IPS DF 6.9 (cell line): ENCODE results near the gene FRMD5.

Source experiments
- DNase-seq: peaks from one replicate; pipeline ENCODE4 v3.0.0-alpha.2; 2013; ENCODE audit warnings: low read depth, low spot score
- H3K27ac ChIP-seq: one replicate; pipeline ENCODE4 v1.5.1; 2013; ENCODE audit warnings: low read length, control low read depth
- H3K27me3 ChIP-seq: 2 replicates; pipeline ENCODE4 v1.6.1; 2013; ENCODE audit warnings: mild to moderate bottlenecking, low read length; ENCODE audit not compliant: control insufficient read depth, insufficient read depth
- H3K36me3 ChIP-seq: 2 replicates; pipeline ENCODE4 v1.6.1; 2013; ENCODE audit warnings: low read length; ENCODE audit not compliant: control insufficient read depth, insufficient read depth
- H3K4me1 ChIP-seq: 2 replicates; pipeline ENCODE4 v1.6.1; 2013; ENCODE audit warnings: low read length; ENCODE audit not compliant: control insufficient read depth, insufficient read depth
- H3K4me3 ChIP-seq: 2 replicates; pipeline ENCODE4 v1.5.1; 2013; ENCODE audit warnings: mild to moderate bottlenecking, low read length
- H3K9me3 ChIP-seq: 2 replicates; pipeline ENCODE4 v1.6.1; 2013; ENCODE audit warnings: low read length, inconsistent platforms; ENCODE audit not compliant: control insufficient read depth, insufficient read depth
- WGBS: extraction: QIAGEN DNeasy Blood & Tissue Kit; methylation state at CpG from one replicate; pipeline ENCODE4 v1.1.7; 2013; ENCODE audit warnings: mixed read lengths, missing lambda C conversion rate; ENCODE audit not compliant: insufficient read length, insufficient coverage; 5-methylcytosine and 5-hydroxymethylcytosine counted together

FRMD5 gene

GRCh38 chr15:44144184-44144583 lies 50.9 kb downstream of the FRMD5 start:
- H3K27me3 ChIP-seq = no peaks in the 10 kb centered on the region
- DNase-seq = no peak
- H3K27ac ChIP-seq = no peak overlapping the region
- no peaks in the 10 kb centered on the region for H3K9me3 ChIP-seq
- no peaks in the 10 kb centered on the region for H3K36me3 ChIP-seq
- H3K4me3 ChIP-seq = no peak overlapping the region
- H3K4me1 ChIP-seq = no peaks in the 10 kb centered on the region
- no CpG with 5 or more reads among the region's 1 CpG for WGBS

DNA sequence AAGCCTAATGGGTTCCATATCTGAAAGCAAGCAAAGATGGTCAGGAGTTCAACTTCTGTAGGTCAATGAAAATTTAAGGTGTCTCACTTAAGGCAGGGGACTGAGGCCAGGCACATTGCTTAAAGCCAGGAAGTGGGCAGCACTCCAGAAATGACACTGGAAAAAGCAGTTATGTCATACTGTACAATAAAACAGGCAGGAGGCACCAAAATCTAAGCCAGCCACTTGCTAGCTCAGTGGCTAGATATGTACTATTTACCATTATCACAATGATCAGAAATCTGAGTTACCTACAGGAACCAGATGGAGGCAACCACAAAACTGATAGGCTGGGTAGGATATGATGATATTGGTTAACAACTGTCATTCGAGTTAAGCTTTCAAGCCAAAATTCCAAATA lies 57.3 kb downstream of the FRMD5 start:
- no CpG with 5 or more reads among the region's 1 CpG for WGBS
- Histone ChIP-seq H3K4me3 (no peak overlapping the region), H3K27me3 (no peaks in the 10 kb centered on the region), H3K27ac (no peak overlapping the region), H3K9me3 (no peaks in the 10 kb centered on the region), H3K36me3 (no peaks in the 10 kb centered on the region), H3K4me1 (no peaks in the 10 kb centered on the region)
- DNase-seq = no peak

DNA sequence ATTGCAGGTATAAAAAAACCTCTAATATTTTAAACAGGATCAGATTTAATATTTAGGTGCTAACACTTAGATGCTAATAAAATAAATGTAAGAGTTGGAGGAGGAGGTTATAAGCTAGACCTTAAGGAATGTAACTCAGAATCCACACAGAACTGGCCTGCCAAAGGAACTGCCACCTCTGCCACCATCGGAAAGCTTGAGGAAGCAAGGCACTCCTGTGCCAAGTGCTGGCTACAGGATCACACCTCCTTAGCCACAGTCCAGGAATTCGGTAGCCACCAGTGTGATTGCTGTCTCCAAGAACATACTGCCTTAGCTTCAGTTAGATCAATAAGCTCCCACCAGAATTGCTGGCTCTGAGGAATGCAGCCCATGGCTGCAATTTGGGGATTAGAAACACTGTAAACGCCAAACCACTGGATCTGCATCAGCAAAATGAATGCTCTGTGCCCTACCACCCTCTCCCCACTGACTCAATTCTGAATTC lies 58.0 kb downstream of the FRMD5 start:
- DNase-seq = no peak
- Histone ChIP-seq H3K9me3 (no peaks in the 10 kb centered on the region), H3K27me3 (no peaks in the 10 kb centered on the region), H3K4me3 (no peak overlapping the region), H3K27ac (no peak overlapping the region), H3K36me3 (no peaks in the 10 kb centered on the region), H3K4me1 (no peaks in the 10 kb centered on the region)
- no CpG with 5 or more reads among the region's 3 CpGs for WGBS

- H3K4me1 ChIP-seq = no peaks in the 10 kb centered on the region
- DNase-seq = no peak
- no peak overlapping the region for H3K27ac ChIP-seq
- no CpG with 5 or more reads among the region's 10 CpGs for WGBS
- no peaks in the 10 kb centered on the region for H3K36me3 ChIP-seq
- no peak overlapping the region for H3K4me3 ChIP-seq
- H3K27me3 ChIP-seq = no peaks in the 10 kb centered on the region
- no peaks in the 10 kb centered on the region for H3K9me3 ChIP-seq
These were observed 63.0 kb downstream of the FRMD5 start for GRCh38 chr15:44132057-44132456.

DNA sequence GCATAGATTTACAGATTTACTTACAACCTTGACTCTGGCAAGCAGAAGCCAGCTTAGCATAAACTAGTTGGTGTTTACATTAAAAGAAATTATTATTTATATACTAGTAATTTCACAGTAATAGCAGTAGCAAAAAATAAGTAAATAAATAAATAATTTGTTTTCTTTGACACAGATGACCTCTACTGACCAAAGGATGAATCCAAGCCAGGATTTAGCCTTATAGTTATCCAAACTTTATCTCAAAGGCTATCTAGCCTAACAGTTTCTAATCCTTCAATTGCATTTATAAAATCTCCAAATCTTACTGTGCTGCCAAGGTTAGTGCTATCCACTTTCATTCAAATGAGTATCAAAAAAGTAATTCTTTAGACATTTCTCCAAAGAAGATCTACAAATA lies 64.3 kb downstream of the FRMD5 start:
- Histone ChIP-seq H3K4me3 (no peak overlapping the region), H3K27me3 (no peaks in the 10 kb centered on the region), H3K27ac (no peak overlapping the region), H3K36me3 (no peaks in the 10 kb centered on the region), H3K4me1 (no peaks in the 10 kb centered on the region), H3K9me3 (no peaks in the 10 kb centered on the region)
- DNase-seq = no peak

- no peak overlapping the region for H3K4me3 ChIP-seq
- WGBS = no CpG with 5 or more reads among the region's 5 CpGs
These were observed 65.2 kb downstream of the FRMD5 start for GRCh38 chr15:44129911-44130310.

DNA sequence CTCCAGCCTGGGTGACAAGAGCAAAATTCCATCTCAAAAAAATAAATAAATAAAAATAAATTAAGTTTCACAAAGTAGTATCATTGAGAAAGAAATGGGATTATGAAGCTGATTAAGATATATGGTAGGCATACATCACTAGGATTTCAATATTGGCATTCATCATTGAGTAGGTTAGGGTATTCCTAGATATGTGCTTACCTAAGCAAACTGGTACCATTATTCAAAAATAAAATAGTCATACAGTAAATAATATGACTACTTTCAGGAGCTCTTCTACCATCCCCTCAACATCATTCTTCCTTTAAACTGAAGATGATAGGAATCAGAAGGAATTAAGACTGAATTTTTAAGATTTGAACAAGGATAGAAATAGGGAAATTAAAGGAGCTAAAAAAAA lies 66.6 kb downstream of the FRMD5 start:
- Histone ChIP-seq H3K4me3 (no peak overlapping the region), H3K4me1 (no peaks in the 10 kb centered on the region), H3K27me3 (no peaks in the 10 kb centered on the region), H3K27ac (no peak overlapping the region), H3K9me3 (no peaks in the 10 kb centered on the region), H3K36me3 (no peaks in the 10 kb centered on the region)
- DNase-seq = no peak

More at GRCh38 chr15:44129911-44130310, 65.2 kb downstream of the FRMD5 start:
- Histone ChIP-seq H3K4me1 (no peaks in the 10 kb centered on the region), H3K9me3 (no peaks in the 10 kb centered on the region), H3K27ac (no peak overlapping the region), H3K27me3 (no peaks in the 10 kb centered on the region), H3K36me3 (no peaks in the 10 kb centered on the region)
- no peak for DNase-seq

DNA sequence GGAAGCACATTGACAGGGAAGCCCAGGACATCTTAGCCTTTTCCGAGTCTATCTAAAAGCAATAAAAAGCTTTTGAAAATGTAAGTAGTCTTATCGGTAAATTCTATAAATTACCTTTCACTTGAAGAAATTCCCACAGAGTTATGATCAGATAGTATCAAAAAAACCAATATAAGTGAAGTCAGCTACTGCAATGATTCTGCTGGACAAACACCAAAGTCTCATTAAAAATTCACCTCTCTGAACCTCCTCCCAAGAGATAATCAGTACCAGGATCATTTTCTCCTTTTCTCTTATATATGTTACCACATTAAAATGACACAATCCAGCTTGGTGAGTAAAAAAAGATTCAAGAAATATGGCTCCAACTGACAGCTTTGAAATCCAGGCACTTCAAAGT lies 69.2 kb downstream of the FRMD5 start:
- no peak overlapping the region for H3K27ac ChIP-seq
- H3K4me3 ChIP-seq = no peak overlapping the region
- no peaks in the 10 kb centered on the region for H3K27me3 ChIP-seq
- no peak for DNase-seq
- no peaks in the 10 kb centered on the region for H3K4me1 ChIP-seq
- H3K9me3 ChIP-seq = no peaks in the 10 kb centered on the region
- WGBS = no CpG with 5 or more reads among the region's 2 CpGs
- H3K36me3 ChIP-seq = no peaks in the 10 kb centered on the region

GRCh38 chr15:44102675-44103254 lies 92.3 kb downstream of the FRMD5 start:
- Histone ChIP-seq H3K9me3 (no peaks in the 10 kb centered on the region), H3K4me3 (no peak overlapping the region), H3K4me1 (peaks cover 2% of the 10 kb centered on the region), H3K36me3 (no peaks in the 10 kb centered on the region), H3K27ac (no peak overlapping the region), H3K27me3 (no peaks in the 10 kb centered on the region)
- DNase-seq = no peak

- Histone ChIP-seq H3K4me3 (no peak overlapping the region), H3K36me3 (no peaks in the 10 kb centered on the region), H3K27me3 (no peaks in the 10 kb centered on the region), H3K9me3 (no peaks in the 10 kb centered on the region), H3K4me1 (peaks cover 2% of the 10 kb centered on the region), H3K27ac (no peak overlapping the region)
- no peak for DNase-seq
- WGBS = no CpG with 5 or more reads among the region's 1 CpG
These were observed 93.1 kb downstream of the FRMD5 start for GRCh38 chr15:44101944-44102343.

GRCh38 chr15:44101286-44101685 lies 93.8 kb downstream of the FRMD5 start:
- Histone ChIP-seq H3K36me3 (no peaks in the 10 kb centered on the region), H3K4me3 (no peak overlapping the region), H3K27me3 (no peaks in the 10 kb centered on the region), H3K27ac (no peak overlapping the region), H3K9me3 (no peaks in the 10 kb centered on the region), H3K4me1 (peaks cover 1% of the 10 kb centered on the region)
- DNase-seq = no peak
